ENCODE data around the gene SNX4.

DNA sequence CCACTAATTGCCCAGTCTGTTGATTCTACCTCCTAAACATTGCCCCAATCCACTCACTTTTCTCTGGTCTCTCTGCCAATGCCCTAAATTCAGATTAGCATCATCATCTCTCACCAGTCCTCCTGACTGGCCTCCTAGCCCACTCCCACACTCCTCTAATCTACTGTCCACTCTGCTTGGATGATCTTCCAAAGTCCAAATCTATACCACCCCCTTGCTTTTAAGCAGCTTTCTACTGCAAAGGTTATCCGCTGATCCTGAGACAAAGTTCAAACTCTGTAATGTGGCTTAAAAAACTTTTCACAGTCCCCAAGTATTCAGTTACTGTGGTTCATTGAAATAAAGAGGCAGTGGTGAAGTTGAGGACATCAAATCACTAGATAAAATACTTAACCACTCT, 37.6 kb downstream of the SNX4 start:
- TF ChIP-seq, protein P1, sequence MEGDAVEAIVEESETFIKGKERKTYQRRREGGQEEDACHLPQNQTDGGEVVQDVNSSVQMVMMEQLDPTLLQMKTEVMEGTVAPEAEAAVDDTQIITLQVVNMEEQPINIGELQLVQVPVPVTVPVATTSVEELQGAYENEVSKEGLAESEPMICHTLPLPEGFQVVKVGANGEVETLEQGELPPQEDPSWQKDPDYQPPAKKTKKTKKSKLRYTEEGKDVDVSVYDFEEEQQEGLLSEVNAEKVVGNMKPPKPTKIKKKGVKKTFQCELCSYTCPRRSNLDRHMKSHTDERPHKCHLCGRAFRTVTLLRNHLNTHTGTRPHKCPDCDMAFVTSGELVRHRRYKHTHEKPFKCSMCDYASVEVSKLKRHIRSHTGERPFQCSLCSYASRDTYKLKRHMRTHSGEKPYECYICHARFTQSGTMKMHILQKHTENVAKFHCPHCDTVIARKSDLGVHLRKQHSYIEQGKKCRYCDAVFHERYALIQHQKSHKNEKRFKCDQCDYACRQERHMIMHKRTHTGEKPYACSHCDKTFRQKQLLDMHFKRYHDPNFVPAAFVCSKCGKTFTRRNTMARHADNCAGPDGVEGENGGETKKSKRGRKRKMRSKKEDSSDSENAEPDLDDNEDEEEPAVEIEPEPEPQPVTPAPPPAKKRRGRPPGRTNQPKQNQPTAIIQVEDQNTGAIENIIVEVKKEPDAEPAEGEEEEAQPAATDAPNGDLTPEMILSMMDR (IDR thresholded peaks at IDR 0.05; ENCODE audit: low read length), result no peak
- TF ChIP-seq EZH2 (IDR thresholded peaks at IDR 0.05; ENCODE audit: borderline replicate concordance, low read length), result no peak
